ENCODE measurements around the gene ERFE.

DNA sequence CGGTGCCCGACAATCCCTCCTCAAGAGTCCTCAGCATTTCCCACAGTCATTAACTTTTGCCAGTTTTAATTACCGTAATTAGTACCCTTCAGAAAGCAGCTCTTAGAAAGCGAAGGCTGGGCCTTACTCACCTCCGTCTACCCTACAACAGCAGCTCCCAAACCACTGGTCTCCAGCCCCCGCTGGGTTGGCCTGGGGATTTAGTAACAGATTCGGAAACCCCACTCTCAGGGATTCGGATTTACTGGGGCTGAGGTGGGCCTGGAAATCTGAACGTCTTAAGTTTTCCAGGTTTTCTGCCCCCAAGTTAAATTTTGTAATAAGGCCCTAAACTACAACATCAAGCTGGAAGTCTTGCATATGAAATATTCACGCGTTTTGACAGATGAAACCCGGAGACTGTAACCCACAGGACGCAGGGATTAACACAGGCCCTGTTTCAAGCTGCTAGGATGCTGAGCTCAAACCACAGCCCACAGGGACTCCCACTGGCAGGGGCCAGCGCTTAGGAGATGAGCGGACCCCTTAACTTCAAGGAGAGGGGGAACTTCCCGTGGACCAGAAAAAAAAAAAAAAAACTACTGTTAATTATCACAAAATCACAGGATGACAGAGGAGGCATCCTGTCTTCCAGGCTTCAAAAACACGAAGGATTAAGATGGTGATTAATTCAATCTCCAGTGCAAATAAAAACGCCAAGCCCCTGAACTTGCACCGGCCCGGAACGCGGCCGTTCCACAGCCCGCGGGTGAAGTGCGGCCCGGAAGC lies 43.7 kb downstream of the ERFE start:
- TF ChIP-seq, protein P1, sequence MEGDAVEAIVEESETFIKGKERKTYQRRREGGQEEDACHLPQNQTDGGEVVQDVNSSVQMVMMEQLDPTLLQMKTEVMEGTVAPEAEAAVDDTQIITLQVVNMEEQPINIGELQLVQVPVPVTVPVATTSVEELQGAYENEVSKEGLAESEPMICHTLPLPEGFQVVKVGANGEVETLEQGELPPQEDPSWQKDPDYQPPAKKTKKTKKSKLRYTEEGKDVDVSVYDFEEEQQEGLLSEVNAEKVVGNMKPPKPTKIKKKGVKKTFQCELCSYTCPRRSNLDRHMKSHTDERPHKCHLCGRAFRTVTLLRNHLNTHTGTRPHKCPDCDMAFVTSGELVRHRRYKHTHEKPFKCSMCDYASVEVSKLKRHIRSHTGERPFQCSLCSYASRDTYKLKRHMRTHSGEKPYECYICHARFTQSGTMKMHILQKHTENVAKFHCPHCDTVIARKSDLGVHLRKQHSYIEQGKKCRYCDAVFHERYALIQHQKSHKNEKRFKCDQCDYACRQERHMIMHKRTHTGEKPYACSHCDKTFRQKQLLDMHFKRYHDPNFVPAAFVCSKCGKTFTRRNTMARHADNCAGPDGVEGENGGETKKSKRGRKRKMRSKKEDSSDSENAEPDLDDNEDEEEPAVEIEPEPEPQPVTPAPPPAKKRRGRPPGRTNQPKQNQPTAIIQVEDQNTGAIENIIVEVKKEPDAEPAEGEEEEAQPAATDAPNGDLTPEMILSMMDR (IDR thresholded peaks at IDR 0.05): no peak
- TF ChIP-seq POLR2A (IDR thresholded peaks at IDR 0.05): no peak
